Islet of Langerhans (tissue), 1 donor: ENCODE data around the gene TFEB.

ENCODE experiments used
- FAIRE-seq: peaks from one replicate; lab custom pipeline; 2011; peaks lifted over from hg19 to GRCh38; lab: Jason Lieb, UNC

TFEB gene

GRCh38 chr6:41674231-41675000 lies 61.0 kb downstream of the TFEB start:
- no peak for FAIRE-seq

GRCh38 chr6:41673704-41674000 lies 61.8 kb downstream of the TFEB start:
- FAIRE-seq: no peak

- FAIRE-seq: no peak
Observed at GRCh38 chr6:41672816-41673703, 62.3 kb downstream of the TFEB start.

GRCh38 chr6:41672016-41672415 lies 63.4 kb downstream of the TFEB start:
- no peak for FAIRE-seq

GRCh38 chr6:41671376-41671775 lies 64.0 kb downstream of the TFEB start:
- FAIRE-seq: no peak

- FAIRE-seq: no peak
Observed at GRCh38 chr6:41670703-41671360, 64.6 kb downstream of the TFEB start.

GRCh38 chr6:41668968-41669367 lies 66.4 kb downstream of the TFEB start:
- FAIRE-seq: no peak

- no peak for FAIRE-seq
Observed at GRCh38 chr6:41667195-41667594, 68.2 kb downstream of the TFEB start.

GRCh38 chr6:41664271-41664670 lies 71.1 kb downstream of the TFEB start:
- no peak for FAIRE-seq

GRCh38 chr6:41663568-41663967 lies 71.8 kb downstream of the TFEB start:
- no peak for FAIRE-seq

GRCh38 chr6:41659935-41660334 lies 75.5 kb downstream of the TFEB start:
- FAIRE-seq: no peak

- no peak for FAIRE-seq
Observed at GRCh38 chr6:41658636-41659035, 76.8 kb downstream of the TFEB start.

- FAIRE-seq: no peak
Observed at GRCh38 chr6:41657131-41658094, 78.0 kb downstream of the TFEB start.

- no peak for FAIRE-seq
Observed at GRCh38 chr6:41656002-41656691, 79.3 kb downstream of the TFEB start.

- no peak for FAIRE-seq
Observed at GRCh38 chr6:41655646-41656001, 79.8 kb downstream of the TFEB start.

GRCh38 chr6:41655176-41655575 lies 80.2 kb downstream of the TFEB start:
- no peak for FAIRE-seq

- FAIRE-seq: no peak
Observed at GRCh38 chr6:41654698-41655151, 80.7 kb downstream of the TFEB start.

GRCh38 chr6:41654151-41654697 lies 81.2 kb downstream of the TFEB start:
- FAIRE-seq: no peak

GRCh38 chr6:41653691-41654090 lies 81.7 kb downstream of the TFEB start:
- no peak for FAIRE-seq

- FAIRE-seq: no peak
Observed at GRCh38 chr6:41652866-41653652, 82.3 kb downstream of the TFEB start.
